GM12874 (cell line): ENCODE measurements around the gene PUM1.

ENCODE experiments used
- TF ChIP-seq, protein P1 (sequence below): IDR thresholded peaks from 2 replicates; pipeline ENCODE4 v1.5.1; 2011; ENCODE audit warnings: low read depth, mild to moderate bottlenecking, control low read depth, low read length, moderate library complexity; ENCODE audit not compliant: insufficient read depth

The PUM1 gene

GRCh38 chr1:30889511-30889910 is 176.0 kb downstream of the PUM1 start:
- TF ChIP-seq, protein P1, sequence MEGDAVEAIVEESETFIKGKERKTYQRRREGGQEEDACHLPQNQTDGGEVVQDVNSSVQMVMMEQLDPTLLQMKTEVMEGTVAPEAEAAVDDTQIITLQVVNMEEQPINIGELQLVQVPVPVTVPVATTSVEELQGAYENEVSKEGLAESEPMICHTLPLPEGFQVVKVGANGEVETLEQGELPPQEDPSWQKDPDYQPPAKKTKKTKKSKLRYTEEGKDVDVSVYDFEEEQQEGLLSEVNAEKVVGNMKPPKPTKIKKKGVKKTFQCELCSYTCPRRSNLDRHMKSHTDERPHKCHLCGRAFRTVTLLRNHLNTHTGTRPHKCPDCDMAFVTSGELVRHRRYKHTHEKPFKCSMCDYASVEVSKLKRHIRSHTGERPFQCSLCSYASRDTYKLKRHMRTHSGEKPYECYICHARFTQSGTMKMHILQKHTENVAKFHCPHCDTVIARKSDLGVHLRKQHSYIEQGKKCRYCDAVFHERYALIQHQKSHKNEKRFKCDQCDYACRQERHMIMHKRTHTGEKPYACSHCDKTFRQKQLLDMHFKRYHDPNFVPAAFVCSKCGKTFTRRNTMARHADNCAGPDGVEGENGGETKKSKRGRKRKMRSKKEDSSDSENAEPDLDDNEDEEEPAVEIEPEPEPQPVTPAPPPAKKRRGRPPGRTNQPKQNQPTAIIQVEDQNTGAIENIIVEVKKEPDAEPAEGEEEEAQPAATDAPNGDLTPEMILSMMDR: no peak

GRCh38 chr1:30888975-30889374 is 176.5 kb downstream of the PUM1 start:
- TF ChIP-seq, protein P1: no peak

- TF ChIP-seq, protein P1: no peak
These were observed 177.1 kb downstream of the PUM1 start for GRCh38 chr1:30888391-30888790.

DNA sequence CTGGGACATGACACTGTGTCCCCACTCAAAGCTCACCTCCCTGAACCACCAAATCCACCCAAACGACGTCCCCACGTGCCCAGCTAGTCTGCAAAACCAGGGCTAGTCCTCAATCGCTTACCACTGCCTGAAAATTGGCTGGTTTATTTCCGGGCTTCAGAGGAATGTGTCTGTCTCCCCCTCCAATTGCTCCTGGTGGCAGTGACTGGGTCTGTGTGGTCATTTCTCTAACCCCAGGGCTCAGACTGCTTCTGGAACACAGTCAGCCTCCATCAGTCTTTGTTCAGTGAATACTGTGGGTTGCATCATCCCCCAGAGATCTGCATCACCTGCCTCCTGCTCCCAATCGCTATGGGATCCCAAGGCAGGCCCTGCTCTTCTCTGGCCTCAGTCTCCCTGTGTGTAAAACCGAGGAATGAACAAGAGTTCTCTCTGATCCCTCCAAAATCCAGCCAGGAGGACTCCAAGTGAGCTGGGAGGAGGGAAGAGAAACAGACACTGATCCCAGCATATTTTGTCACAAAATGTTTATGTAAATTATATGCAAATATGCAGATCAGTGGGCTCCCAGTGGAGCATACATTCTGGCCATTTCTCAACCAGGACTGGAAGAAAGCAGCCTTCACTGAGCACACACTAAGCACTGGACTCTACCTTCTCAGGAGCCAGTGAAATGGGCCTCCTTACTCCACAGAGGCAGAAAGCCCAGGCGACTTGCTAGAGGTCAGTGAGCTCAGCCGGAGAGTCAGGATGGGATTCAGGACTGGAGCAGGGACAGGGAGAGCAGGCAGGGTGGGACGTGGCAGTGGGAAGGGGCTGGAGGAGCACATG is 177.8 kb downstream of the PUM1 start:
- TF ChIP-seq, protein P1: no peak

- TF ChIP-seq, protein P1: no peak
These were observed 178.6 kb downstream of the PUM1 start for GRCh38 chr1:30886710-30887428.

- TF ChIP-seq, protein P1: no peak
These were observed 179.7 kb downstream of the PUM1 start for GRCh38 chr1:30885570-30886522.
